ENCODE results near the gene SMCO3. TPM values are rescaled to one million over a fixed set of nuclear protein-coding genes. Genes with fewer than 3 reads are reported as not detected.

The SMCO3 gene
- total and polyA plus RNA-seq, 10 donors = 0.32 to 1.6 (median 0.87) TPM

GRCh38 chr12:14839262-14839661, 25.3 kb upstream of the SMCO3 start:
- no peak for TF ChIP-seq CTCF (IDR thresholded peaks at IDR 0.05 in 8 of 11, conservative IDR thresholded peaks at IDR 0.05 in 3 of 11)
- TF ChIP-seq POLR2AphosphoS5 (IDR thresholded peaks at IDR 0.05) = no peak
- no peak for TF ChIP-seq POLR2A (IDR thresholded peaks at IDR 0.05)
- DNase-seq = no peak
- Histone ChIP-seq H3K9me3 (peaks cover 0 to 4% (median 0%) of the 10 kb centered on the region in 8 donors), H3K4me1 (peaks cover 6 to 47% (median 17%) of the 10 kb centered on the region in 6 donors), H3K36me3 (peaks cover 0 to 7% (median 0%) of the 10 kb centered on the region in 6 donors), H3K27me3 (replicated peaks in 1 of 7) (no peaks in the 10 kb centered on the region), H3K4me3 (peak overlapping the region in 2 of 8 donors; percentile 6 to 18), H3K27ac (peak overlapping the region in 1 of 8 donors; percentile 85)
- 88 to 97% (median 96%) methylated on average over 1 of the region's 1 CpG for WGBS, 5 donors
- intact Hi-C loops (cut with DNase I; ENCODE audit: low total_unique reads) = no loop called here

GRCh38 chr12:14836336-14837210, 22.6 kb upstream of the SMCO3 start:
- no peak overlapping the region for H3K4me3 ChIP-seq
- H3K27me3 ChIP-seq (replicated peaks in 1 of 7) = no peaks in the 10 kb centered on the region
- H3K27ac ChIP-seq = peak overlapping the region in 5 of 8 donors; percentile 37 to 81 (median 74)
- DNase-seq = no peak
- intact Hi-C loops (cut with DNase I; ENCODE audit: low total_unique reads) = no loop called here
- 76 to 86% (median 78%) methylated on average over 7 of the region's 7 CpGs for WGBS, 5 donors
- H3K4me1 ChIP-seq = peaks cover 3 to 36% (median 10%) of the 10 kb centered on the region in 6 donors
- TF ChIP-seq CTCF (IDR thresholded peaks at IDR 0.05 in 8 of 11, conservative IDR thresholded peaks at IDR 0.05 in 3 of 11) = no peak
- no peak for TF ChIP-seq POLR2A (IDR thresholded peaks at IDR 0.05)
- no peak for TF ChIP-seq POLR2AphosphoS5 (IDR thresholded peaks at IDR 0.05)
- peaks cover 0 to 7% (median 0%) of the 10 kb centered on the region in 6 donors for H3K36me3 ChIP-seq
- H3K9me3 ChIP-seq = peaks cover 0 to 4% (median 0%) of the 10 kb centered on the region in 8 donors

- H3K4me1 ChIP-seq = peaks cover 0 to 20% (median 0%) of the 10 kb centered on the region in 6 donors
- TF ChIP-seq CTCF (IDR thresholded peaks at IDR 0.05 in 8 of 11, conservative IDR thresholded peaks at IDR 0.05 in 3 of 11) = no peak
- TF ChIP-seq POLR2AphosphoS5 (IDR thresholded peaks at IDR 0.05) = no peak
- TF ChIP-seq POLR2A (IDR thresholded peaks at IDR 0.05) = no peak
- no peak overlapping the region for H3K4me3 ChIP-seq
- peak overlapping the region in 6 of 8 donors; percentile 46 to 81 (median 75) for H3K27ac ChIP-seq
- peaks cover 0 to 4% (median 0%) of the 10 kb centered on the region in 8 donors for H3K9me3 ChIP-seq
- no peaks in the 10 kb centered on the region for H3K27me3 ChIP-seq (replicated peaks in 1 of 7)
- DNase-seq = no peak
- peaks cover 0 to 4% (median 0%) of the 10 kb centered on the region in 6 donors for H3K36me3 ChIP-seq
- intact Hi-C loops (cut with DNase I; ENCODE audit: low total_unique reads) = no loop called here
Measured at GRCh38 chr12:14834509-14834908, 20.5 kb upstream of the SMCO3 start.

- Histone ChIP-seq H3K27me3 (replicated peaks in 1 of 7) (no peaks in the 10 kb centered on the region), H3K36me3 (no peaks in the 10 kb centered on the region), H3K4me1 (peaks cover 0 to 20% (median 0%) of the 10 kb centered on the region in 6 donors), H3K9me3 (no peaks in the 10 kb centered on the region), H3K27ac (peak overlapping the region in 6 of 8 donors; percentile 3 to 81 (median 68)), H3K4me3 (no peak overlapping the region)
- WGBS, 5 donors = 54 to 71% (median 67%) methylated on average over 1 of the region's 1 CpG
- intact Hi-C loops (cut with DNase I; ENCODE audit: low total_unique reads) = no loop called here
- no peak for DNase-seq
- TF ChIP-seq POLR2A (IDR thresholded peaks at IDR 0.05) (no peak), CTCF (IDR thresholded peaks at IDR 0.05 in 8 of 11, conservative IDR thresholded peaks at IDR 0.05 in 3 of 11) (no peak), POLR2AphosphoS5 (IDR thresholded peaks at IDR 0.05) (no peak)
Measured at GRCh38 chr12:14833952-14834351, 20.0 kb upstream of the SMCO3 start.
